ENCODE measurements around the gene RBPJL. TPM values are rescaled to one million over a fixed set of nuclear protein-coding genes. Genes with fewer than 3 reads are reported as not detected.

Gene RBPJL
- polyA plus RNA-seq (2013, experiment 1 of 2) = not detected
- polyA plus RNA-seq (2013, experiment 2 of 2) = not detected

DNA sequence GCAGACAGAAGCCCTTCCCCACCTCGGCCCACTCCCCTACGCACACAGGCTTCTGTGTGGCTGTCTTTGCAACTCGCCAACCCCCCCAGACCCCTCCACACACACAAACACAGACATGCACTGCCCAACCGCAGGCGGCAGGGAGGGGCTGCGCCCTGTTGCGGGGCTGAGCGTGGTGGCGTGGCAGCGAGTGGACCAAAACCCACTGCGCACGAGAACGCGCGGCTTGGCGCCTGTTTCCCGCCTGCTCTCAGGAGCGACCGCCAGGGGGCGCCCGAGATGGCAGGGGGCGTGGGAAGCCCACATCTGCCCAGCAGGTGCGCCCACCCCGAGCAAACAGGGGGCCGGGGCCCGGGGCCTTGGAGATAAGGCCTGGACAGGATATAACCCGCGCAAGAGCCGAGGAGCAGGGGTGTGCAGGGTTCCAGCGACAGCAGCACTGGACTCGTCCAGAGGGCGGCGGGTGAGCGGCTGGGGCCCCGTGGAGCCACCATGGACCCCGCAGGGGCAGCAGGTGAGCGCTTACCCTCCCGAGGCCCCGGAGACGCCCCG lies at the start of gene RBPJL:
Gene RBPJL (plus strand): TSS at position 410 of the 552 bp plus-strand sequence. CDS start 83 bp downstream, at position 493.
- Histone ChIP-seq H3K36me3 (ENCODE audit: insufficient read depth, low read length) (no peaks in the 10 kb centered on the region), H3K9me3 (ENCODE audit: insufficient read depth, low read depth, low read length) (no peaks in the 10 kb centered on the region), H3K27ac (ENCODE audit: low read depth, low read length) (no peak within 1 kb of the TSS), H3K4me3 (ENCODE audit: low read length) (peak within 1 kb of the TSS; percentile 19; the same call in 1 of the 2 replicates), H3K9ac (ENCODE audit: low read depth, low read length) (no peak within 1 kb of the TSS), H3K4me1 (ENCODE audit: insufficient read depth, low read length) (peaks cover 5% of the 10 kb centered on the region; the same call in 1 of the 2 replicates), H3K27me3 (ENCODE audit: insufficient read depth, low read length) (peaks cover 11% of the 10 kb centered on the region)
- WGBS = 76% methylated on average over 41 of the region's 41 CpGs

DNA sequence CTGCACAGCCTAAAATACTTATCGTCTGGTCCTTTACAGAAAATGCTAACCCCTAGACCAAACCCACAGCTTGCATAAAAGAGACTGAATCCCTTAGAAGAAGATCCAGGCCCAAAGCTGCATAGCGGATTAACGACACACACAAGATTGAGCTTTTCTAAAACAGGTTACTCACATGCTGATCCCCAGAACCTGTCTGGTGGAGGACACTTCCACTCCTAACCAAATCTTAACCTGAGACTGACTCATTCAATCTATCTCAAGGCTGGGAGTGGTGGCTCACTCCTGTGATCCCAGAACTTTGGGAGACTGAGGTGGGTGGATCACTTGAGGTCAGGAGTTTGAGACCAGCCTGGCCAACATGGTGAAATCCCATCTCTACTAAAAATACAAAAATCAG lies 49.5 kb upstream of the RBPJL start:
- Histone ChIP-seq H3K36me3 (ENCODE audit: insufficient read depth, low read length) (no peaks in the 10 kb centered on the region), H3K9me3 (ENCODE audit: insufficient read depth, low read depth, low read length) (no peaks in the 10 kb centered on the region), H3K9ac (ENCODE audit: low read depth, low read length) (no peak overlapping the region), H3K27ac (ENCODE audit: low read depth, low read length) (no peak overlapping the region), H3K27me3 (ENCODE audit: insufficient read depth, low read length) (no peaks in the 10 kb centered on the region), H3K4me3 (ENCODE audit: low read length) (no peak overlapping the region), H3K4me1 (ENCODE audit: insufficient read depth, low read length) (peaks cover 12% of the 10 kb centered on the region)
- WGBS = 79% methylated on average over 3 of the region's 3 CpGs

GRCh38 chr20:45257711-45258110 lies 48.9 kb upstream of the RBPJL start:
- H3K27me3 ChIP-seq (ENCODE audit: insufficient read depth, low read length) = no peaks in the 10 kb centered on the region
- H3K4me3 ChIP-seq (ENCODE audit: low read length) = no peak overlapping the region
- H3K9ac ChIP-seq (ENCODE audit: low read depth, low read length) = no peak overlapping the region
- no peaks in the 10 kb centered on the region for H3K9me3 ChIP-seq (ENCODE audit: insufficient read depth, low read depth, low read length)
- H3K36me3 ChIP-seq (ENCODE audit: insufficient read depth, low read length) = no peaks in the 10 kb centered on the region
- H3K27ac ChIP-seq (ENCODE audit: low read depth, low read length) = no peak overlapping the region
- WGBS = 96% methylated on average over 7 of the region's 7 CpGs
- peaks cover 12% of the 10 kb centered on the region for H3K4me1 ChIP-seq (ENCODE audit: insufficient read depth, low read length)

GRCh38 chr20:45258259-45258658 lies 48.4 kb upstream of the RBPJL start:
- Histone ChIP-seq H3K9me3 (ENCODE audit: insufficient read depth, low read depth, low read length) (no peaks in the 10 kb centered on the region), H3K4me1 (ENCODE audit: insufficient read depth, low read length) (peaks cover 12% of the 10 kb centered on the region), H3K27me3 (ENCODE audit: insufficient read depth, low read length) (no peaks in the 10 kb centered on the region), H3K4me3 (ENCODE audit: low read length) (no peak overlapping the region), H3K27ac (ENCODE audit: low read depth, low read length) (no peak overlapping the region), H3K9ac (ENCODE audit: low read depth, low read length) (no peak overlapping the region), H3K36me3 (ENCODE audit: insufficient read depth, low read length) (no peaks in the 10 kb centered on the region)
- 94% methylated on average over 3 of the region's 3 CpGs for WGBS

GRCh38 chr20:45258664-45259063 lies 48.0 kb upstream of the RBPJL start:
- Histone ChIP-seq H3K27ac (ENCODE audit: low read depth, low read length) (no peak overlapping the region), H3K4me3 (ENCODE audit: low read length) (no peak overlapping the region), H3K36me3 (ENCODE audit: insufficient read depth, low read length) (no peaks in the 10 kb centered on the region), H3K9ac (ENCODE audit: low read depth, low read length) (no peak overlapping the region), H3K9me3 (ENCODE audit: insufficient read depth, low read depth, low read length) (no peaks in the 10 kb centered on the region), H3K4me1 (ENCODE audit: insufficient read depth, low read length) (peaks cover 12% of the 10 kb centered on the region), H3K27me3 (ENCODE audit: insufficient read depth, low read length) (no peaks in the 10 kb centered on the region)
- WGBS = 54% methylated on average over 2 of the region's 2 CpGs

- H3K27ac ChIP-seq (ENCODE audit: low read depth, low read length) = no peak overlapping the region
- H3K36me3 ChIP-seq (ENCODE audit: insufficient read depth, low read length) = no peaks in the 10 kb centered on the region
- no peak overlapping the region for H3K4me3 ChIP-seq (ENCODE audit: low read length)
- peaks cover 6% of the 10 kb centered on the region; the same call in 1 of the 2 replicates for H3K4me1 ChIP-seq (ENCODE audit: insufficient read depth, low read length)
- H3K9me3 ChIP-seq (ENCODE audit: insufficient read depth, low read depth, low read length) = no peaks in the 10 kb centered on the region
- 61% methylated on average over 2 of the region's 3 CpGs for WGBS
- H3K27me3 ChIP-seq (ENCODE audit: insufficient read depth, low read length) = no peaks in the 10 kb centered on the region
- no peak overlapping the region for H3K9ac ChIP-seq (ENCODE audit: low read depth, low read length)
These were observed 42.9 kb upstream of the RBPJL start for GRCh38 chr20:45263556-45264266.

- Histone ChIP-seq H3K4me3 (ENCODE audit: low read length) (no peak overlapping the region), H3K4me1 (ENCODE audit: insufficient read depth, low read length) (peaks cover 6% of the 10 kb centered on the region), H3K9ac (ENCODE audit: low read depth, low read length) (no peak overlapping the region), H3K9me3 (ENCODE audit: insufficient read depth, low read depth, low read length) (no peaks in the 10 kb centered on the region), H3K27ac (ENCODE audit: low read depth, low read length) (no peak overlapping the region), H3K36me3 (ENCODE audit: insufficient read depth, low read length) (no peaks in the 10 kb centered on the region), H3K27me3 (ENCODE audit: insufficient read depth, low read length) (no peaks in the 10 kb centered on the region)
These were observed 39.7 kb upstream of the RBPJL start for GRCh38 chr20:45266977-45267376.

DNA sequence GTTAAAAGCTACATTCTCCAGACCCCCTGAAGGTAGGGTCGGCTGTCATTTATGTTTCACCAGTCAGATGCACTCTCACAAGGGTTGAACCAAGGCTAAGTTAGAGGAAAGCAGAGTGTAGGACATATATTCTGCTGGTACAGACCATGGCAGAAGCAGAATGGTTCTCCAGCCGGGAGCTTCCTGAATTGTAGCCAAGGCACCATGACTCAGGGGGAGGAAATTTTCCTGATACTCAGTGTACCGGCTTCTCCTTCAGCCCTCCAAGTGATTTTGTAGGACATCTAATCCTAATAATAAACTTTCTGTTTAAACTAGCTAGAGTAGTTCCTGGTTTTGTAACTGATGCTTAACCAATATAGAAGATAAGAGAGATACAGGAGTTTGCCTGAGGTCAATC lies 38.1 kb upstream of the RBPJL start:
- H3K27ac ChIP-seq (ENCODE audit: low read depth, low read length) = no peak overlapping the region
- H3K36me3 ChIP-seq (ENCODE audit: insufficient read depth, low read length) = no peaks in the 10 kb centered on the region
- 93% methylated on average over 2 of the region's 3 CpGs for WGBS
- no peaks in the 10 kb centered on the region for H3K9me3 ChIP-seq (ENCODE audit: insufficient read depth, low read depth, low read length)
- H3K9ac ChIP-seq (ENCODE audit: low read depth, low read length) = no peak overlapping the region
- H3K27me3 ChIP-seq (ENCODE audit: insufficient read depth, low read length) = no peaks in the 10 kb centered on the region
- peaks cover 12% of the 10 kb centered on the region for H3K4me1 ChIP-seq (ENCODE audit: insufficient read depth, low read length)
- no peak overlapping the region for H3K4me3 ChIP-seq (ENCODE audit: low read length)

GRCh38 chr20:45269056-45269455 lies 37.6 kb upstream of the RBPJL start:
- Histone ChIP-seq H3K4me3 (ENCODE audit: low read length) (no peak overlapping the region), H3K27ac (ENCODE audit: low read depth, low read length) (no peak overlapping the region), H3K27me3 (ENCODE audit: insufficient read depth, low read length) (no peaks in the 10 kb centered on the region), H3K4me1 (ENCODE audit: insufficient read depth, low read length) (peaks cover 12% of the 10 kb centered on the region), H3K36me3 (ENCODE audit: insufficient read depth, low read length) (no peaks in the 10 kb centered on the region), H3K9me3 (ENCODE audit: insufficient read depth, low read depth, low read length) (no peaks in the 10 kb centered on the region), H3K9ac (ENCODE audit: low read depth, low read length) (no peak overlapping the region)
- WGBS = 83% methylated on average over 3 of the region's 3 CpGs

DNA sequence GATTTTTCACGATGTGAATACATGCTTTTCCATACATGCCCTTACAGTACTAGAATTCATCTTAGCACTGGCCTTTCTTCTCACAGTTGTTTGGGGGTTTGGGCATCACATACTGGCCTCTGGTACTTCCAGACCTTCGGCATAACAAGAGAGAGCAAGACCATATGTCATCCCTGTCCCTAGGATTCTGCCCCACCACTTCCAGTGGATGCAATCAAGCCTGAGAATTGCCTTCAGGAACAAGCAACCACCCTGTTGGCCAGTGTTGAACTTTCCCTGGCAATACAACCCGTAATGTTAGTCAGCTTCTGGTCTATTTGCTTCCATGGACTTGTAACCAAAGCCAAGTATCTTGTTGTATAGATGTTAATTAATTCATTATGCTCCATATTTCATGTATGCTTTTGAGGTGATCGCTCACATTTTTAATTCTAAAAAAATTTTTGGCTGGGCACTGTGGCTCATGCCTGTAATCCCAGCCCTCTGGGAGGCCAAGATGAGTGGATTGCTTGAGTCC lies 36.8 kb upstream of the RBPJL start:
- Histone ChIP-seq H3K36me3 (ENCODE audit: insufficient read depth, low read length) (no peaks in the 10 kb centered on the region), H3K9me3 (ENCODE audit: insufficient read depth, low read depth, low read length) (no peaks in the 10 kb centered on the region), H3K27ac (ENCODE audit: low read depth, low read length) (no peak overlapping the region), H3K27me3 (ENCODE audit: insufficient read depth, low read length) (no peaks in the 10 kb centered on the region), H3K4me3 (ENCODE audit: low read length) (no peak overlapping the region), H3K4me1 (ENCODE audit: insufficient read depth, low read length) (peaks cover 12% of the 10 kb centered on the region), H3K9ac (ENCODE audit: low read depth, low read length) (no peak overlapping the region)
- 88% methylated on average over 4 of the region's 4 CpGs for WGBS

DNA sequence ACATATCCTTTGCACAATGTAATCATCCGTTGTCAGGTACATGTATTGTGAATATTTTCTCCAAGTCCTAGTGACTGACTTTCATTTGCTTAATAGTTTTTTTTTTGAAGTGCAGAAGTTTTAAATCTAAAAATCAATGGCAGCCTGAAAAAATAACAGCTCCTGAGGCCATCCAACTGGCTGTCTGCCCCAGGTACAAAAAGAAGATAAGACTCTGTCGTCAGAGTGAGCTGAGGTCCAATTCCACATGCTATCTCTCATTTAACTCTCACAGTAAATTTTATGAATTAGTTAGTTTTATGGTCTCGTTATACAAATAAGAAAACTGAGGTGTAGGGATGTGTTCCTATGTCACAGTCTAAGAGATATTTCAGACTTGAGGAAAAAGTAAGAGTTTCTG lies 31.3 kb upstream of the RBPJL start:
- Histone ChIP-seq H3K4me3 (ENCODE audit: low read length) (no peak overlapping the region), H3K9ac (ENCODE audit: low read depth, low read length) (no peak overlapping the region), H3K9me3 (ENCODE audit: insufficient read depth, low read depth, low read length) (no peaks in the 10 kb centered on the region), H3K27me3 (ENCODE audit: insufficient read depth, low read length) (no peaks in the 10 kb centered on the region), H3K36me3 (ENCODE audit: insufficient read depth, low read length) (no peaks in the 10 kb centered on the region), H3K27ac (ENCODE audit: low read depth, low read length) (no peak overlapping the region), H3K4me1 (ENCODE audit: insufficient read depth, low read length) (peaks cover 12% of the 10 kb centered on the region)
- 86% methylated on average over 2 of the region's 3 CpGs for WGBS
